Activated CD8-positive, alpha-beta T cell treated with anti-CD3 and anti-CD28 coated beads for 36 hours (primary cell): ENCODE results near the gene LTBP3. TPM values are rescaled to one million over a fixed set of nuclear protein-coding genes. Genes with fewer than 3 reads are reported as not detected.
A peak's percentile ranks its signal among the peaks of the same experiment; 100 is the strongest.

Experiments used
- ATAC-seq: fragments of 200-7000 bp; cut with Tn5 transposase; one replicate; pipeline ENCODE4 v1.10.0; 2021; ENCODE audit warnings: mild to moderate bottlenecking, moderate library complexity
- CTCF ChIA-PET: fragments of 350-600 bp; sonication (Branson Sonifier 250); formaldehyde crosslinking; loops from one replicate; lab custom pipeline; 2021; ENCODE audit warnings: antibody characterized with exemption; lab: Charles Lee
- POLR2A ChIA-PET: fragments of 350-600 bp; sonication (Branson Sonifier 250); formaldehyde crosslinking; loops from one replicate; lab custom pipeline; 2021; ENCODE audit warnings: antibody characterized with exemption; lab: Charles Lee
- DNase-seq: peaks from one replicate; pipeline ENCODE4 v3.0.0-alpha.2; 2020
- H3K27ac Mint-ChIP-seq: one replicate; pipeline ENCODE4 v1.8.0; 2021; ENCODE audit warnings: mild to moderate bottlenecking, mixed read lengths
- H3K27me3 Mint-ChIP-seq: one replicate; pipeline ENCODE4 v1.8.0; 2021; ENCODE audit warnings: mixed read lengths
- H3K36me3 Mint-ChIP-seq: one replicate; pipeline ENCODE4 v1.8.0; 2021; ENCODE audit warnings: low read depth, mixed read lengths
- H3K4me1 Mint-ChIP-seq: one replicate; pipeline ENCODE4 v1.8.0; 2021; ENCODE audit warnings: low read depth, mixed read lengths
- H3K4me3 Mint-ChIP-seq: one replicate; pipeline ENCODE4 v1.8.0; 2021; ENCODE audit warnings: mild to moderate bottlenecking, moderate library complexity, mixed read lengths
- H3K9me3 Mint-ChIP-seq: one replicate; pipeline ENCODE4 v1.8.0; 2021; ENCODE audit warnings: mixed read lengths
- intact Hi-C: fragments of 100-400 bp; cut with micrococcal nuclease; formaldehyde crosslinking; loops from one replicate; pipeline ENCODE4 v1.10.0; 2022
- total RNA-seq, 2 experiments: library from RNA; stranded (reverse); gene quantifications; one replicate each; pipeline ENCODE4 v1.2.3, GENCODE V29; 2021
- TF ChIP-seq, protein P1 (sequence below): fragments of 200-600 bp; IDR thresholded peaks from one replicate; pipeline ENCODE4 v1.8.0; 2022; ENCODE audit warnings: antibody characterized with exemption, mild to moderate bottlenecking

Gene LTBP3
- total RNA-seq, 2 experiments from 2014 or later = 55.4 to 56.0 TPM

DNA sequence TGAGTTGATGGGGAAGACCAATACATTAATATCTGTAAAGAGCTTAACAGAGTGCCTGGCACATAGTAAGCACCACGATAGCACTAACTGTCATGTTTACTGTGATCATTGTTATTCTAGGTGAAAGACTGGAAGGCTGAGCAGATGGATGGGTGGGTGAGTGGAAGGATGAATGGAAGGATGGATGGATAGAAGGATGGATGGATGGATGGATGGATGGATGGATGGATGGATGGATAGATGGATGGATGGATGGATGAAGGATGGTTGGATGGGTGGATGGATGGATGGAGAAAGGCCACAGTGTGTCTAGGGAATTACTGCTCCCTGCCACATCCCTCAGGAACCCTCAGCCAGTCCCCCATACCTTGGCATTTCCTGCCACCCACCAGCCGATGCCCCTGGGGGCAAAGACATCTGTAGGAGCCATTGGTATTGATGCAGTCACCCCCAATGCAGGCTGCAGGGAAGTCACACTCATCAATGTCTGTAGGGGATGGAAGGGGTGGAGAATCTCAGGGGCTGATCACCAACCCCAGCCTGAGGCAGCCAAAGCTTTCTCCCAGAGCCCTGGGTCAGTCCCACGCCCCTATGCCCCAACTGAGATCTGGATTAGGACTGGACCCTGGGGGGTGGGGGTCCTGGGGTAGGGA is 15.3 kb downstream of the LTBP3 start:
- no peak for DNase-seq
- POLR2A ChIA-PET = interaction anchor here (0.8 to 4.4 kb wide), 6 partner anchors 10 to 51 kb away, joined by 3 to 26 read pairs (median 8); partner anchors contain the start of gene MALAT1
- no peaks in the 10 kb centered on the region for H3K27me3 Mint-ChIP-seq
- no peak overlapping the region for H3K4me3 Mint-ChIP-seq
- ATAC-seq = no peak
- peaks cover 6% of the 10 kb centered on the region for H3K36me3 Mint-ChIP-seq
- CTCF ChIA-PET = interaction anchor here (0.7 to 3.4 kb wide), 5 partner anchors 9 to 46 kb away, joined by 3 to 59 read pairs (median 39); partner anchors contain the start of genes FAM89B and ZNRD2
- intact Hi-C loops = loop anchor here (5.0 kb wide), 1 partner anchor 34 kb away; the partner anchor contains the start of gene EHBP1L1
- H3K27ac Mint-ChIP-seq = no peak overlapping the region
- TF ChIP-seq, protein P1, sequence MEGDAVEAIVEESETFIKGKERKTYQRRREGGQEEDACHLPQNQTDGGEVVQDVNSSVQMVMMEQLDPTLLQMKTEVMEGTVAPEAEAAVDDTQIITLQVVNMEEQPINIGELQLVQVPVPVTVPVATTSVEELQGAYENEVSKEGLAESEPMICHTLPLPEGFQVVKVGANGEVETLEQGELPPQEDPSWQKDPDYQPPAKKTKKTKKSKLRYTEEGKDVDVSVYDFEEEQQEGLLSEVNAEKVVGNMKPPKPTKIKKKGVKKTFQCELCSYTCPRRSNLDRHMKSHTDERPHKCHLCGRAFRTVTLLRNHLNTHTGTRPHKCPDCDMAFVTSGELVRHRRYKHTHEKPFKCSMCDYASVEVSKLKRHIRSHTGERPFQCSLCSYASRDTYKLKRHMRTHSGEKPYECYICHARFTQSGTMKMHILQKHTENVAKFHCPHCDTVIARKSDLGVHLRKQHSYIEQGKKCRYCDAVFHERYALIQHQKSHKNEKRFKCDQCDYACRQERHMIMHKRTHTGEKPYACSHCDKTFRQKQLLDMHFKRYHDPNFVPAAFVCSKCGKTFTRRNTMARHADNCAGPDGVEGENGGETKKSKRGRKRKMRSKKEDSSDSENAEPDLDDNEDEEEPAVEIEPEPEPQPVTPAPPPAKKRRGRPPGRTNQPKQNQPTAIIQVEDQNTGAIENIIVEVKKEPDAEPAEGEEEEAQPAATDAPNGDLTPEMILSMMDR = no peak
- peaks cover 37% of the 10 kb centered on the region for H3K4me1 Mint-ChIP-seq
- H3K9me3 Mint-ChIP-seq = no peaks in the 10 kb centered on the region

DNA sequence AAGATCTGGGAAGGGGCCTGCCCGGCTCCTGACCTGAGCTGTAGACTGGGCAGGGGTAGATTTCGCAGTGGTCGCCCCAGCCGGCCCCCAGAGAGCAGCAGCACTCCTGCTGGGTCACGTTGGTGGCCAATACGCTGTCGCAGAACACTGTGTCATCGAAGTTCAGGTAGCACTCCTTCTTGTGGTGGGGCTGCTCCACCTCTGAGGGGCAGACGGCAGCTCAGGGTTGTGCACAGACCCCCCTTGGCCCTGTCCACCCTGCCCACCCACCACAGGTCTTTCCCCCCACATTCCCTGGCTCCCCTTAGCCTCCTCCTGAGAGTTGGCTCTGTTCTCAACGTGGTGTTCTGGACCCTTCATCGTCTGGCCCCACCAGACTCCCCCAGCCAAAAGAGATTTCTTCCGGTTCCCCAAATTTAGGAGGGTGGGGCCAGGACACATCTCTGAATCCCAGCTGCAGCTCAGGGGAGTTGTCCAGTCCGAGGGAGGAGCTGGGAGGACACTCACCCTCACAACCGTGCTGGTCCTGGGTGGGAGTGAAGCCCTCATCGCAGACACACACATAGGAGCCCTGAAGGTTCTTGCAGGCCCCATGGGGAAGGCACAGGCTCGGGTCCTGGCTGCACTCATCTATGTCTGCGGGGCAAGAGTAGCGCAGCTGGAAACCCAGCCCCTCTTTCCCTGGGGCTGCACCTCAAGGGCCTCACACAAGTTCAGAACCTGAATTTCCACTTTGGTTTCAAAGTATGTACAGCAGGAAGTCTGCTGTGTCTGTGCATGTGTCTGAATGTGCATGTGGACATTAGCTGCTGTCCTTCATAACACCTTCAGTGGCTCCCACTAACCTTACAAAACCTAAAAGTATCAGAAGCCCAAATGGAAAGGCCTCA is 16.8 kb downstream of the LTBP3 start:
- CTCF ChIA-PET = interaction anchor here (0.7 to 3.4 kb wide), 26 partner anchors 8 to 208 kb away, joined by 3 to 59 read pairs (median 6); partner anchors contain the start of genes DPF2, EHBP1L1, FAM89B and MAP3K11

DNA sequence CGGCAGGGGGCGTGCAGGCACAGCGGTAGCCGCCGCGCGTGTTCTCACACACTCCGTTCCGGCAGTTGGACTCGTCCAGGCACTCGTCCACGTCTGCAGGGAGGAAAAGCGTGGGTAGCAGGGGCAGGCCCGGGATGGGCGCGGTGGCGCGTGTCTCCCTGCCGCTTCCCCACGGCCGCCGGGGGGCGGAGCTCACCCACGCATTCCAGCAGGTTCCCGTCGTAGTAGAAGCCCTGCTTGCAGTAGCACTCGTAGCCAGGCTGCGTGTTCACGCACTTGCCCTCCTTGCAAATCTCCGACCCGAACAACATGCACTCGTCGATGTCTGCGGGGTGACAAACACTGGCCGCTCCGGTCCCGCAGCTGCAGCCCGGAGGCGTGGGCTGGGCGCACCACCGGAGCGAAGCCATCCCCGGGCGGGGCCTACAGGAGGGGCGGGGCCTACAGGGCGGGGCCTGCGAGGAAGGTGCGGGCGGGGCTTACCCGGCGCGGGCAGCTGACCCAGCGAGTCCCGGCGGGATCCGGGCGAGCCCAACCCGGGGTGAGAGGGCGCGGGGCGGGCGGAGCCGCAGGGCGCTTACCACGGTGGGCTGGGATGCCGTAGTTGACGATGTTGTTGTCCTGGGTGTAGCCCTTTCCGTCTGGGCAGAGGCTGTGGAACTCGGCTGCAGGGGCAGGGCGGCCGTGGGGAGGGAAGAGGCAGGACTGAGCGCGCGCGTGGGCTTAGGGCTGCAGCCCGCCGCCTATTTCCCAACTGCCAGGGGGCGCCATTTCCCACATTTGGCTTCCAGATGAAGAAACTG is 17.7 kb downstream of the LTBP3 start:
- intact Hi-C loops = loop anchor here (5.0 kb wide), 1 partner anchor 37 kb away; the partner anchor contains the start of gene EHBP1L1

More for the DNA sequence above, 16.8 kb downstream of the LTBP3 start:
- Mint-ChIP-seq H3K4me1 (peaks cover 29% of the 10 kb centered on the region), H3K27ac (peak overlapping the region; percentile 86), H3K27me3 (no peaks in the 10 kb centered on the region), H3K36me3 (peaks cover 4% of the 10 kb centered on the region), H3K4me3 (peak overlapping the region; percentile 76), H3K9me3 (no peaks in the 10 kb centered on the region)
- TF ChIP-seq, protein P1 = no peak
- POLR2A ChIA-PET = interaction anchor here (0.7 to 4.4 kb wide), 21 partner anchors 10 to 120 kb away, joined by 3 to 26 read pairs (median 6); partner anchors contain the start of genes EHBP1L1, FAM89B, MALAT1 and NEAT1
- ATAC-seq = no peak
- no peak for DNase-seq
- intact Hi-C loops = loop anchor here (5.0 kb wide), 1 partner anchor 36 kb away; the partner anchor contains the start of gene EHBP1L1

More for the DNA sequence above, 17.7 kb downstream of the LTBP3 start:
- POLR2A ChIA-PET = interaction anchor here (0.6 to 4.4 kb wide), 23 partner anchors 10 to 155 kb away, joined by 3 to 26 read pairs (median 4); partner anchors contain the start of genes EHBP1L1, FAM89B, MALAT1 and NEAT1
- TF ChIP-seq, protein P1 = peak; percentile 75
- ATAC-seq (peak; percentile 93), DNase-seq (peak; percentile 92)
- peak overlapping the region; percentile 86 for H3K27ac Mint-ChIP-seq
- peaks cover 22% of the 10 kb centered on the region for H3K4me1 Mint-ChIP-seq
- peaks cover 4% of the 10 kb centered on the region for H3K36me3 Mint-ChIP-seq
- H3K4me3 Mint-ChIP-seq = peak overlapping the region; percentile 76
- H3K27me3 Mint-ChIP-seq = no peaks in the 10 kb centered on the region
- CTCF ChIA-PET = interaction anchor here (0.6 to 3.4 kb wide), 35 partner anchors 9 to 207 kb away, joined by 3 to 59 read pairs (median 4); partner anchors contain the start of genes DPF2, EHBP1L1, FAM89B and KAT5
- H3K9me3 Mint-ChIP-seq = no peaks in the 10 kb centered on the region
